PFSK-1 (cell line): ENCODE results near the gene CRISPLD2.
A peak's percentile ranks its signal among the peaks of the same experiment; 100 is the strongest.

Source experiments
- FOXP2 ChIP-seq: optimal IDR thresholded peaks from 2 replicates; pipeline ENCODE3; 2011; ENCODE audit warnings: borderline replicate concordance, control low read depth, inconsistent platforms; ENCODE audit not compliant: insufficient read depth; ENCODE audit errors: extremely low read length, extremely low read depth
- POLR2AphosphoS5 ChIP-seq: IDR thresholded peaks from 2 replicates; pipeline ENCODE4 v1.6.1; 2012; ENCODE audit warnings: low read depth, mild to moderate bottlenecking, control low read depth, low read length, moderate library complexity
- SIN3A ChIP-seq: IDR thresholded peaks from 2 replicates; pipeline ENCODE4 v1.6.1; 2012; ENCODE audit warnings: mild to moderate bottlenecking, low read length, moderate library complexity, borderline replicate concordance; ENCODE audit not compliant: insufficient read depth
- TAF1 ChIP-seq: IDR thresholded peaks from 2 replicates; pipeline ENCODE4 v1.6.1; 2012; ENCODE audit warnings: low read length, control low read depth, borderline replicate concordance; ENCODE audit not compliant: insufficient read depth
- TF ChIP-seq, protein P1 (sequence below), 2 experiments: IDR thresholded peaks; 2 replicates each; pipeline versions ENCODE4 v1.6.1 to v1.8.0; 2011 to 2012; ENCODE audit warnings: low read depth in 2 of 2, low read length in 2 of 2, control low read depth in 1 of 2, inconsistent platforms in 1 of 2, mild to moderate bottlenecking in 1 of 2, moderate library complexity in 1 of 2; ENCODE audit not compliant: insufficient read depth in 1 of 2

Gene CRISPLD2

DNA sequence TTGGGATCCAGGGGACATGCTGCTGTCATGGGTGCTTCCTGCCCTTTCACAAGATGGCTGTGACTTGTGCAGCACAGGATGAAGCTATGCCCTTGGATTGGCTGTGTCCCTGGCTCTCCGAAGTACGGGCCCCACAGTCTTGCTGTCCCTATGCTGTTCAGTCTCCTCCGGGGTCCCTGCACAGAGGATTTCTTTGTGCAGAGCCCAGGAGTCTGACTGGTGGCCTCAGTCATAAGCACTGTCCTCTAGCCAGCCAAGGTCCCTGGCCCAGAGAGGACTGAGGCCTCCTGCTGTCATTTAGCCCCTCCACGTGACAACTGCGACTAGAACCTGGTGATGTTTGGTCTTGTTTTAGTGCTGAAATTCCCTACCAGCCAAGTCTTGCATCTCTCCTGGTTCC is 42.4 kb upstream of the CRISPLD2 start:
- no peak for TF ChIP-seq TAF1
- no peak for TF ChIP-seq SIN3A
- TF ChIP-seq POLR2AphosphoS5 = no peak

DNA sequence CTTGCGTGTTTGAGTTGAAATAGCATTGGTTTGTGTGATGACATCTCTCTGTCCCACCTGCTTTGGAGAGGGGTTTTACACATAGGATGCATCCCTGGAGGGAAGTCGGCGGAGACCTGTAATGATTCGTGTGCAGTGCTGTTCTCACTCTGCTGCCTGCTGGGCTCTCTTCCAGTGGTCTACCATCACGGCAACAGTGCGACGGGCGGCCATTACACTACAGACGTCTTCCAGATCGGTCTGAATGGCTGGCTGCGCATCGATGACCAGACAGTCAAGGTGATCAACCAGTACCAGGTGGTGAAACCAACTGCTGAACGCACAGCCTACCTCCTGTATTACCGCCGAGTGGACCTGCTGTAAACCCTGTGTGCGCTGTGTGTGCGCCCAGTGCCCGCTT is 41.1 kb upstream of the CRISPLD2 start:
- no peak for TF ChIP-seq SIN3A
- no peak for TF ChIP-seq TAF1
- TF ChIP-seq POLR2AphosphoS5 = no peak
- no peak for TF ChIP-seq FOXP2
- TF ChIP-seq, protein P1, sequence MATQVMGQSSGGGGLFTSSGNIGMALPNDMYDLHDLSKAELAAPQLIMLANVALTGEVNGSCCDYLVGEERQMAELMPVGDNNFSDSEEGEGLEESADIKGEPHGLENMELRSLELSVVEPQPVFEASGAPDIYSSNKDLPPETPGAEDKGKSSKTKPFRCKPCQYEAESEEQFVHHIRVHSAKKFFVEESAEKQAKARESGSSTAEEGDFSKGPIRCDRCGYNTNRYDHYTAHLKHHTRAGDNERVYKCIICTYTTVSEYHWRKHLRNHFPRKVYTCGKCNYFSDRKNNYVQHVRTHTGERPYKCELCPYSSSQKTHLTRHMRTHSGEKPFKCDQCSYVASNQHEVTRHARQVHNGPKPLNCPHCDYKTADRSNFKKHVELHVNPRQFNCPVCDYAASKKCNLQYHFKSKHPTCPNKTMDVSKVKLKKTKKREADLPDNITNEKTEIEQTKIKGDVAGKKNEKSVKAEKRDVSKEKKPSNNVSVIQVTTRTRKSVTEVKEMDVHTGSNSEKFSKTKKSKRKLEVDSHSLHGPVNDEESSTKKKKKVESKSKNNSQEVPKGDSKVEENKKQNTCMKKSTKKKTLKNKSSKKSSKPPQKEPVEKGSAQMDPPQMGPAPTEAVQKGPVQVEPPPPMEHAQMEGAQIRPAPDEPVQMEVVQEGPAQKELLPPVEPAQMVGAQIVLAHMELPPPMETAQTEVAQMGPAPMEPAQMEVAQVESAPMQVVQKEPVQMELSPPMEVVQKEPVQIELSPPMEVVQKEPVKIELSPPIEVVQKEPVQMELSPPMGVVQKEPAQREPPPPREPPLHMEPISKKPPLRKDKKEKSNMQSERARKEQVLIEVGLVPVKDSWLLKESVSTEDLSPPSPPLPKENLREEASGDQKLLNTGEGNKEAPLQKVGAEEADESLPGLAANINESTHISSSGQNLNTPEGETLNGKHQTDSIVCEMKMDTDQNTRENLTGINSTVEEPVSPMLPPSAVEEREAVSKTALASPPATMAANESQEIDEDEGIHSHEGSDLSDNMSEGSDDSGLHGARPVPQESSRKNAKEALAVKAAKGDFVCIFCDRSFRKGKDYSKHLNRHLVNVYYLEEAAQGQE (IDR thresholded peaks at IDR 0.05; ENCODE audit: insufficient read depth in 1 of 2, low read depth in 2 of 2, low read length in 2 of 2) = no peak

DNA sequence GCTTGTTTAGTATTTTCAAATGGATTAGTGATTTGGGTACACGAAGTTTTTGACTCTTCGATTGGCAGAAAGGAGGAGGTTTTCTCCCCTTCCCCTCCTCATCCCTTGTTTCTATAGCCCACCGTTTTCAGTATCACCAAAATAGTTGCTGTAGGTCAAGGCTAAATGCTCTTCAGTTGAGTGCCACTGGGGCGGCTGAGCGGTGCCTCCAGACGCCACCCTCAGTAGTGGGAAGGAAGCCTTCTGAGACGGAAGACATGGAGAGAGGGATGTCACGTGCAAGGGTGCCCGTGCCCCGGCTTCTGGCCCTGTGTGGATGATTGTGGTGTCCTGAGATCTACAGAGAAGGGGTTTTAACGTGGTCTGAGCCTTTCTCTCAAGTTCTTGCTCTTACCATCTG is 39.7 kb upstream of the CRISPLD2 start:
- TF ChIP-seq, protein P1 (IDR thresholded peaks at IDR 0.05; ENCODE audit: insufficient read depth in 1 of 2, low read depth in 2 of 2, low read length in 2 of 2) = no peak
- TF ChIP-seq POLR2AphosphoS5 (no peak), SIN3A (no peak), FOXP2 (no peak), TAF1 (no peak)

DNA sequence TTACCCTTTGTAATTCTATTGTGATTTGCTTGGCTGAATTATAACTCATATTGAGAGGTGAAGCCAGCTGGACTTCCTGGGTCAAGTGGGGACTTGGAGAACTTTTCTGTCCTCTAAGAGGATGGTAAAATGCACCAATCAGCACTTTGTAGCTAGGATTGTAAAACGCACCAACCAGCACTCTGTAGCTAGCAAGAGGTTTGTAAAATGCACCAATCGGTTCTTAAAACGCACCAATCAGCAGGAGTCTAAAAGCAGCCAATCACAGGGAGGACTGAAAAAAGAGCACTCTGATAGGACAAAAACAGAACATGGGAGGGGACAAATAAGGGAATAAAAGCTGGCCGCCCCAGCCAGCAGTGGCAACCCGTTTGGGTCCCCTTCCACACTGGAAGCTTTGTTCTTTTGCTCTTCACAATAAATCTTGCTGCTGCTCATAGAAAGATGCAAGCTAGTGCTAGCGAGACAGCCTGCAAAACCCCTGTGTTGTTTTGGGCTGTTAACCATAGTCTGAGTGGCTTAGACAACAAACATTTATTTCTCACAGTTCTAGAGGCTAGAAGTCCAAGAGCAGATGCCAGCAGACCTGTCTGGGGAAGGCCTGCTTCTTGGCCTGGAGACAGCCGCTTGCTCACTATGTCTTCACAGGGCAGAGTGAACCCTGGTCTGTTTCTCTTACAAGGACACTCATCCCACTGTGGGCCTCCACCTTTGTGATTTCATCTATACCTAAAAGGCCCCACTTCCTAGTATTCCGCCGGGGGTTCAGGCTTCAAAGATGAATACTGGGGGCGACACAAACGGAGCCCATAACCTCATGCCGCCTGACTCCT is 39.0 kb upstream of the CRISPLD2 start:
- TF ChIP-seq POLR2AphosphoS5 (peak; percentile 45; the same call in 1 of the 2 replicates), FOXP2 (no peak)

DNA sequence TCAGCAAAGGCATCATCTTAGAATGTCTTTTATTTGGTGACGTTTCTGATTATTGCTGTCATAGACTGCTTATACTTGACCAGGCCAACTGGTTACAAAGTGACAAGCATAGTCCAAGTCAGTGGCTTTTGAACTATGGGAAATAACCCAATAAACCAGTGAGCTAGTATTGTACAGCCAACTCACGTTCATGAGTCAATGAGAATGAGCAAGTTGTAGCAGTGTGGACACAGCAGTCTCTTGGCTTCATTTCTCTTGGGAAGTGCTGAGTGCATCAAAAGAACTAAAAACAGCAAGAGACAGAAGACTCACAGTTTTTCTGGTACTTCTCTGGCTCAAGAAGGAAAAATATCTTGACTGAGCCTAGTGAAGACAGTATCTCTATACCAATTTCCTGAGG is 36.9 kb upstream of the CRISPLD2 start:
- TF ChIP-seq POLR2AphosphoS5 (no peak), SIN3A (no peak), TAF1 (no peak), FOXP2 (no peak)
- TF ChIP-seq, protein P1 (IDR thresholded peaks at IDR 0.05; ENCODE audit: insufficient read depth in 1 of 2, low read depth in 2 of 2, low read length in 2 of 2) = no peak

DNA sequence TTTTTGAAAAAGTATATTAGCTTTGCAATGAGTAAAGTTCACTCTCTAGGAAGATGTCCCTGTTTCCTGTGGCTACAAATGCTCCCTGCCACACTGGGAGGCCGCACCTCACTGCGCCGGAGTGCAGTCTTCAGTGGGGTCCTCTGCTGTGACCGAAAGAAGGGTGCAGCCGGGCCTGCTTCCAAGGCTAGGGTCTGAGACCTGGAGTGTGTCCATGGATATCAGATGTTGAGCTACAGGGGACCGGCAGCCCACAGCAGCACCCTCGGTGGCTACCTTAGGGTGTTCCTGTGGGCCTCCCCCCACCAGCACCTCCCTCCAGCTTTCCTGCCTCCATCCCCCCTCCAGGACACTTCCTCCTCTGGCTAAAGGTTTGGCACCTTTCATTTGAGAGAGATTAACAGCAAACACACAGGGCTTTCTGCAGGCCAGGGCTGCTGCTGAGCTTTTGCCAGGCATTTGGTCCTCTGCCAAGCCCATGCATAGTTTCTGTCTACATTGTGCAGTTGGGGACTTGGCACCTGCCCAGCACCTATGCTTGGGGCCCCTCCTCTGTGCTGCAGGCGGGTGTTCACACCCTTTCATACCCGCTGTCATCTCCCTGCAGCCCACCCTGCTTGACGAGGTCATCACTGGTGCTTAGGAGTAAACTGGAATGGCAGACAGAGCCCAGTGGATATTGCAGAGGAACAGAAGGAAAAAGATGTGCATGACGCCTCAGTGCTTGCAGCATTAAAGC is 33.8 kb upstream of the CRISPLD2 start:
- TF ChIP-seq, protein P1 (IDR thresholded peaks at IDR 0.05; ENCODE audit: insufficient read depth in 1 of 2, low read depth in 2 of 2, low read length in 2 of 2) = no peak
- TF ChIP-seq FOXP2 = no peak
- TF ChIP-seq TAF1 = no peak
- TF ChIP-seq POLR2AphosphoS5 = no peak
- no peak for TF ChIP-seq SIN3A
